HG03045 (cell line): ENCODE data around the gene OR10T2.
"Not testable (repeated sequence)": the region's sequence is repeated elsewhere in the genome, so short reads cannot be mapped to it uniquely, and the experiment has no call there.

Source experiments
- ATAC-seq: cut with Tn5 transposase; IDR thresholded peaks from one replicate; pipeline ENCODE4 v1.9.1; 2021; ENCODE audit warnings: mild to moderate bottlenecking, moderate library complexity; ENCODE audit not compliant: unreplicated experiment

Gene OR10T2

GRCh38 chr1:158398818-158399514, at the start of gene OR10T2:
Gene OR10T2, minus strand, starts transcription at chr1:158399466. Its CDS starts 0 bp downstream, at chr1:158399466.
- no peak for ATAC-seq

- ATAC-seq, result no peak
Measured at GRCh38 chr1:158445376-158445775, 46.1 kb upstream of the OR10T2 start.

- no peak for ATAC-seq
Measured at GRCh38 chr1:158434741-158435140, 35.5 kb upstream of the OR10T2 start.

- ATAC-seq, result not testable (repeated sequence)
Measured at GRCh38 chr1:158430163-158430562, 30.9 kb upstream of the OR10T2 start.

- no peak for ATAC-seq
Measured at GRCh38 chr1:158426137-158426536, 26.9 kb upstream of the OR10T2 start, which contains the start of gene OR10K2. Gene OR10K2, minus strand, starts transcription at chr1:158426237. Its CDS starts 5,371 bp downstream, at chr1:158420866.

GRCh38 chr1:158425027-158425426, 25.8 kb upstream of the OR10T2 start:
- ATAC-seq, result no peak

- ATAC-seq, result no peak
Measured at GRCh38 chr1:158422212-158422611, 22.9 kb upstream of the OR10T2 start.

GRCh38 chr1:158417586-158417985, 18.3 kb upstream of the OR10T2 start:
- ATAC-seq, result no peak

- no peak for ATAC-seq
Measured at GRCh38 chr1:158414651-158415345, 15.5 kb upstream of the OR10T2 start.

- ATAC-seq, result no peak
Measured at GRCh38 chr1:158407092-158407491, 7.8 kb upstream of the OR10T2 start.

- no peak for ATAC-seq
Measured at GRCh38 chr1:158400871-158401270, 1.6 kb upstream of the OR10T2 start.

- no peak for ATAC-seq
Measured at GRCh38 chr1:158396646-158397045, 2.6 kb downstream of the OR10T2 start.

GRCh38 chr1:158393476-158393875, 5.8 kb downstream of the OR10T2 start:
- no peak for ATAC-seq

GRCh38 chr1:158391099-158391498, 8.2 kb downstream of the OR10T2 start:
- no peak for ATAC-seq

GRCh38 chr1:158390331-158390730, 8.9 kb downstream of the OR10T2 start:
- ATAC-seq, result no peak

GRCh38 chr1:158374860-158375259, 24.4 kb downstream of the OR10T2 start:
- no peak for ATAC-seq

GRCh38 chr1:158374101-158374500, 25.2 kb downstream of the OR10T2 start:
- ATAC-seq, result not testable (repeated sequence)

GRCh38 chr1:158371188-158371953, 27.9 kb downstream of the OR10T2 start:
- ATAC-seq, result peak; percentile 96

- no peak for ATAC-seq
Measured at GRCh38 chr1:158366783-158367182, 32.5 kb downstream of the OR10T2 start.

- no peak for ATAC-seq
Measured at GRCh38 chr1:158362941-158363340, 36.3 kb downstream of the OR10T2 start.

- no peak for ATAC-seq
Measured at GRCh38 chr1:158362482-158362881, 36.8 kb downstream of the OR10T2 start.

- no peak for ATAC-seq
Measured at GRCh38 chr1:158357441-158357840, 41.8 kb downstream of the OR10T2 start.
